IMR-90 (cell line): ENCODE results near the gene TRIML1. TPM values are rescaled to one million over a fixed set of nuclear protein-coding genes. Genes with fewer than 3 reads are reported as not detected.
"Not testable (repeated sequence)": the region's sequence is repeated elsewhere in the genome, so short reads cannot be mapped to it uniquely, and the experiment has no call there.

Source experiments
- ATAC-seq: fragments of 200-7000 bp; cut with Tn5 transposase; 2 replicates; pipeline ENCODE4 v1.9.1; 2020; ENCODE audit warnings: low read depth, mild to moderate bottlenecking, moderate library complexity
- BruUV-seq: library from RNA; stranded (reverse); fragments of 400-500 nt; replicated peaks from 2 replicates; lab custom pipeline; 2021; lab: Mats Ljungman, UMichigan
- CTCF ChIA-PET: fragments of 300-600 bp; formaldehyde crosslinking; extraction: SDS; loops from one replicate; lab custom pipeline; 2021; ENCODE audit warnings: antibody characterized with exemption; lab: Yijun Ruan, JAX
- POLR2A ChIA-PET: fragments of 300-600 bp; sonication (Branson Sonifier 250); formaldehyde crosslinking; loops from one replicate; lab custom pipeline; 2022; ENCODE audit warnings: antibody characterized with exemption; ENCODE audit not compliant: unreplicated experiment; lab: Charles Lee
- DNase-seq: peaks from one replicate; pipeline ENCODE4 v3.0.0; 2013
- H2AFZ ChIP-seq: replicated peaks from 2 replicates; pipeline ENCODE3; 2013; ENCODE audit warnings: low read length, mild to moderate bottlenecking; ENCODE audit not compliant: poor library complexity
- H2AK5ac ChIP-seq: 2 replicates; pipeline ENCODE4 v1.6.1; 2013; ENCODE audit warnings: low read depth, low read length, inconsistent platforms
- H2AK9ac ChIP-seq: replicated peaks from 2 replicates; pipeline ENCODE3; 2013; ENCODE audit warnings: mild to moderate bottlenecking, low read depth, low read length, moderate library complexity; ENCODE audit not compliant: poor library complexity
- H2BK120ac ChIP-seq: 2 replicates; pipeline ENCODE4 v1.6.1; 2013; ENCODE audit warnings: low read depth, low read length, inconsistent platforms
- H2BK15ac ChIP-seq: 3 replicates; pipeline ENCODE4 v1.6.1; 2013; ENCODE audit warnings: low read depth, low read length, inconsistent platforms
- H2BK20ac ChIP-seq: 2 replicates; pipeline ENCODE4 v1.6.1; 2013; ENCODE audit warnings: low read depth, mild to moderate bottlenecking, inconsistent platforms, low read length, moderate library complexity
- H2BK5ac ChIP-seq: 2 replicates; pipeline ENCODE4 v1.6.1; 2013; ENCODE audit warnings: mild to moderate bottlenecking, low read depth, low read length, inconsistent platforms; ENCODE audit not compliant: poor library complexity, severe bottlenecking
- H3K14ac ChIP-seq: replicated peaks from 2 replicates; pipeline ENCODE4 v1.6.1; 2013; ENCODE audit warnings: low read depth, low read length, inconsistent platforms
- H3K18ac ChIP-seq: 2 replicates; pipeline ENCODE4 v1.6.1; 2013; ENCODE audit warnings: low read depth, low read length, control low read depth
- H3K23ac ChIP-seq: 2 replicates; pipeline ENCODE4 v1.6.1; 2013; ENCODE audit warnings: low read depth, low read length, inconsistent platforms
- H3K27ac ChIP-seq: 2 replicates; pipeline ENCODE4 v1.5.1; 2013; ENCODE audit warnings: mild to moderate bottlenecking, control low read depth, low read length; ENCODE audit not compliant: insufficient read depth
- H3K27me3 ChIP-seq: 2 replicates; pipeline ENCODE4 v1.6.1; 2013; ENCODE audit warnings: low read length; ENCODE audit not compliant: control insufficient read depth, insufficient read depth
- H3K36me3 ChIP-seq: 2 replicates; pipeline ENCODE4 v1.6.1; 2013; ENCODE audit warnings: low read length, mixed read lengths; ENCODE audit not compliant: control insufficient read depth, insufficient read depth
- H3K4ac ChIP-seq: 2 replicates; pipeline ENCODE4 v1.6.1; 2013; ENCODE audit warnings: low read depth, low read length, inconsistent platforms
- H3K4me1 ChIP-seq: 2 replicates; pipeline ENCODE4 v1.6.1; 2013; ENCODE audit warnings: low read length, mixed read lengths; ENCODE audit not compliant: control insufficient read depth, insufficient read depth
- H3K4me2 ChIP-seq: 2 replicates; pipeline ENCODE4 v1.6.1; 2013; ENCODE audit warnings: low read depth, mild to moderate bottlenecking, control low read depth, low read length, moderate library complexity
- H3K4me3 ChIP-seq: 2 replicates; pipeline ENCODE4 v1.5.1; 2013; ENCODE audit warnings: low read depth, mild to moderate bottlenecking, control low read depth, low read length, moderate library complexity; ENCODE audit not compliant: insufficient read depth
- H3K56ac ChIP-seq: 2 replicates; pipeline ENCODE4 v1.6.1; 2013; ENCODE audit warnings: low read length, inconsistent platforms; ENCODE audit not compliant: insufficient read depth; ENCODE audit errors: extremely low read depth
- H3K79me1 ChIP-seq, 2 experiments: 2 replicates each; pipeline ENCODE4 v1.6.1; 2013; ENCODE audit warnings: low read length in 2 of 2, inconsistent platforms in 1 of 2, low read depth in 1 of 2
- H3K9ac ChIP-seq: 2 replicates; pipeline ENCODE4 v1.6.1; 2013; ENCODE audit warnings: low read depth, low read length, control low read depth
- H3K9me1 ChIP-seq: 2 replicates; pipeline ENCODE4 v1.6.1; 2013; ENCODE audit warnings: low read length, inconsistent platforms; ENCODE audit not compliant: insufficient read depth
- H3K9me3 ChIP-seq: 2 replicates; pipeline ENCODE4 v1.6.1; 2013; ENCODE audit warnings: low read length; ENCODE audit not compliant: control insufficient read depth, insufficient read depth
- H4K20me1 ChIP-seq: 2 replicates; pipeline ENCODE4 v1.6.1; 2013; ENCODE audit warnings: low read length, inconsistent platforms; ENCODE audit not compliant: insufficient read depth
- H4K5ac ChIP-seq: 2 replicates; pipeline ENCODE4 v1.6.1; 2013; ENCODE audit warnings: mild to moderate bottlenecking, low read depth, low read length, control low read depth
- H4K8ac ChIP-seq, 2 experiments: 2 replicates each; pipeline ENCODE4 v1.6.1; 2013; ENCODE audit warnings: low read depth in 2 of 2, low read length in 2 of 2, control low read depth in 1 of 2, inconsistent platforms in 1 of 2
- H4K91ac ChIP-seq: 2 replicates; pipeline ENCODE4 v1.6.1; 2013; ENCODE audit warnings: low read depth, low read length, inconsistent platforms; ENCODE audit not compliant: insufficient read depth
- WGBS, 2 experiments: methylation state at CpG; one replicate each; pipeline versions ENCODE4 v1.1.5 to v1.1.7; 2013; ENCODE audit warnings: missing lambda C conversion rate in 2 of 2; ENCODE audit not compliant: insufficient read length in 1 of 2; ENCODE audit errors: extremely low coverage in 2 of 2; 5-methylcytosine and 5-hydroxymethylcytosine counted together
- dilution Hi-C: fragments of 300-500 bp; cut with HindIII; formaldehyde crosslinking; loops from one replicate; pipeline ENCODE4 v1.14.3; 2018; ENCODE audit warnings: low sequenced_read_pairs; ENCODE audit not compliant: unreplicated experiment
- in situ Hi-C: fragments of 300-500 bp; cut with MboI; formaldehyde crosslinking; loops from 3 replicates; pipeline ENCODE4 v1.14.3; 2019; ENCODE audit warnings: low sequenced_read_pairs, inconsistent platforms, mixed read lengths
- intact Hi-C: fragments of 100-400 bp; cut with micrococcal nuclease; formaldehyde crosslinking; loops from 2 replicates; pipeline ENCODE4 v1.10.0; 2022
- polyA plus RNA-seq, 3 experiments: library from polyadenylated mRNA; depleted of rRNA; stranded (reverse); fragments of >200 nt; gene quantifications; 2 replicates each; pipeline ENCODE4 v1.2.3, GENCODE V29; 2012; ENCODE audit warnings: low replicate concordance in 1 of 3
- total RNA-seq: library from RNA; depleted of rRNA; stranded (reverse); fragments of >200 nt; gene quantifications from 2 replicates; pipeline ENCODE4 v1.2.3, GENCODE V29; 2012

Gene TRIML1
- total and polyA plus RNA-seq, 2 of the 4 experiments (the other 2 are of a cell fraction): not detected

GRCh38 chr4:188159513-188160226 lies 20.4 kb downstream of the TRIML1 start:
- H4K5ac ChIP-seq, H2AK5ac ChIP-seq, H3K9ac ChIP-seq, ATAC-seq, BruUV-seq, H3K79me1 ChIP-seq, H3K27ac ChIP-seq, CTCF ChIA-PET, H3K18ac ChIP-seq, H3K14ac ChIP-seq, H4K8ac ChIP-seq, H3K56ac ChIP-seq, POLR2A ChIA-PET, H3K27me3 ChIP-seq, H2AFZ ChIP-seq, dilution Hi-C loops, H3K4me3 ChIP-seq, H2BK15ac ChIP-seq, H3K36me3 ChIP-seq, H3K4me2 ChIP-seq, H4K20me1 ChIP-seq, H3K9me1 ChIP-seq, H3K9me3 ChIP-seq, H2BK20ac ChIP-seq, H3K23ac ChIP-seq, H2BK5ac ChIP-seq, in situ Hi-C loops, H4K91ac ChIP-seq, H2BK120ac ChIP-seq, H2AK9ac ChIP-seq, H3K4ac ChIP-seq, intact Hi-C loops, H3K4me1 ChIP-seq: not testable (repeated sequence)
- peak; percentile 46 for DNase-seq
- 89% methylated on average over 3 of the region's 40 CpGs; no CpG with 5 or more reads in 1 of the 2 experiments for WGBS, 2 experiments
